ENCODE measurements around the gene POLRMT.
"Not testable (repeated sequence)": the region's sequence is repeated elsewhere in the genome, so short reads cannot be mapped to it uniquely, and the experiment has no call there.

The POLRMT gene

DNA sequence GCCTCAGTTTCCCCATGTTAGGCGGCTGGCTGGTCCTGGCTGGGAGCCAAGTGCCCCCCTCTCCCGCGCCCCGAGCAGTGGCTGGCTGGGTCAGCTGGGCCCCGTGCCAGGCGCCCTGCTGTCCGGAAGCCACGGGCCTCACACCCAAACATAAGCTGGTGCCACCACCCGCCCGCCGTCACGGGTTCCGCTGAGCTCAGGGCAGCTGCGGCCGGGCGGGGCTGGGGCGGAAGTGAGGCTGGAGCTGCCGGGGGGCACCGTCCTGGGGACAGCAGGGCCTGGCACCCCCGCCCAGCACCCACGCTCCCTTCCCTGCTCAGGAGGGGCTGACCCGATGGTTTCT lies 24.4 kb downstream of the POLRMT start:
- no peak for DNase-seq

DNA sequence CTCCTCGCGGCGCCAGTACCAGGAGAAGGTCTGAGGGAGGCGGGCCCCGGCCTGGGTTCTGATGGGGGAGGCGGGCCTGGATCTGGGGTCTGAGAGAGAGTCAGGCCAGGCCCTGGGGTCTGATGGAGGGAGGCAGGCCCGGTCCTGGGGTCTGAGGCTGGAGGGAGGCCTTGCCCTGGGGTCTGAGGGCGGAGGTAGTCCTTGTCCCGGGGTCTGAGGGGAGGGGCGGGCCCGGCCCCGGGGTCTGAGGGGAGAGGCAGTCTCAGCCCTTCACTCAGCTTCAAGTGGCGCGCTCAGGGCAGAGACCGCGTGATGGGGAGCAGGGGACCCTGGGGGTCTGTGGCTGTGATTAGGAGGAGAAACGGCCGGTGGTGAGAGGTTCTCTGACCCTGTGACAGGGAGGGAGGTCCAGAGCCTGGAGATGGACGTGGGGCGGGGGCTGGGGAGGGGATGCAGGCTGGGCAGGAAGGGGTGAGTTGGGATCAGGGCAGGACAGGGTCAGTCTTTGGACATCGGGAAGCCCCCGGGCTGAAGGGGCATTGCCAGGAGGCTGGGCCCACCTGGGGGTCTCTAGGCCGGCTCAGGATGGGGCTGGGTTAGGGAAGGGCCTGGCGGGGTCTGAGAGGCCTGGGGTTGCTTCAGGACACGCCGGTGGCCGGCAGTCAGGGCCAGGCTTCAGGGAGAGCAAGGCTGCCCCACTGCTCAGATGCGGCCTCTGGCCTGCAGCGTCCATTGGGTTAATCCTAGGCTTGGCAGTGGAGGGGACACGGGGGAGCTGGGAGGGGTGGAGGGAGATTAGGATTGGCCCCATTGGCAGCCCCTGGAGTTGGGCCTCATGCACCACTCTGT lies 25.0 kb downstream of the POLRMT start:
- DNase-seq, result no peak

DNA sequence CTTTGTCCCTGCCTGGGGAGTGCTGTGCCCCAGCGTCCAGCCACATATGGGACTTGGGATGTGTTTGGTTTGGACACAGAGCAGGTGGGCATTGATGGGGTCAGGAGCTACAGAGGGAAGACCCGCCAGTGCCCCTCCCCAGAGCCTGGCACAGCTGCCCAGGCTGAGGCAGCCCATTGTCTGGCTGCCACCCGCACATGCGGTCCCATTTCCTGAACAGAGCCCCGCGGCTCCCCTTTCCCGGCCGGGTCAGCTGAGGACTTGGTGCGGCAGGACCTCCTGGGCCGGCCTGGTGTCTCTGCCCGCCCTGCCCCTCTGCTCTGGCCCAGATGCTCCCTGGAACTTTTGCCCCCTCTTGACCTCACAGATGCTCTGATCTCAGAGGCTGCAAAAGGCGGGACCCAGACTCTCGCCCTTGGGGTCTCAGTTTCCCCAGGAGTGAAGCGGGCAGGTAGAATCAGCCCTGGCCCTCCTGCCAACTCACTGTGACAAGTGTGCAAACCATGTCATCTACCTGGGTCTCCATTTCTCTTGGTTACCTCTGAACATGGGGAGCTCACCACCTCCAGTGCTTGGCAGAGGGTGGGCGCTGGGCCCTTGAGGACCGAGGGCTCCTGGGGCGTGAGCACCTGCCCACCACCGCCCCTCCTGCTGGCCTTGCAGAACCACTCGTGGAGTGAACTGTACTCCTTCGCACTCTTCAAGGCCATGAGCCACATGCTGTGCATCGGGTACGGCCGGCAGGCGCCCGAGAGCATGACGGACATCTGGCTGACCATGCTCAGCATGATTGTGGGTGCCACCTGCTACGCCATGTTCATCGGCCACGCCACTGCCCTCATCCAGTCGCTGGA lies 25.8 kb downstream of the POLRMT start:
- DNase-seq, result no peak

DNA sequence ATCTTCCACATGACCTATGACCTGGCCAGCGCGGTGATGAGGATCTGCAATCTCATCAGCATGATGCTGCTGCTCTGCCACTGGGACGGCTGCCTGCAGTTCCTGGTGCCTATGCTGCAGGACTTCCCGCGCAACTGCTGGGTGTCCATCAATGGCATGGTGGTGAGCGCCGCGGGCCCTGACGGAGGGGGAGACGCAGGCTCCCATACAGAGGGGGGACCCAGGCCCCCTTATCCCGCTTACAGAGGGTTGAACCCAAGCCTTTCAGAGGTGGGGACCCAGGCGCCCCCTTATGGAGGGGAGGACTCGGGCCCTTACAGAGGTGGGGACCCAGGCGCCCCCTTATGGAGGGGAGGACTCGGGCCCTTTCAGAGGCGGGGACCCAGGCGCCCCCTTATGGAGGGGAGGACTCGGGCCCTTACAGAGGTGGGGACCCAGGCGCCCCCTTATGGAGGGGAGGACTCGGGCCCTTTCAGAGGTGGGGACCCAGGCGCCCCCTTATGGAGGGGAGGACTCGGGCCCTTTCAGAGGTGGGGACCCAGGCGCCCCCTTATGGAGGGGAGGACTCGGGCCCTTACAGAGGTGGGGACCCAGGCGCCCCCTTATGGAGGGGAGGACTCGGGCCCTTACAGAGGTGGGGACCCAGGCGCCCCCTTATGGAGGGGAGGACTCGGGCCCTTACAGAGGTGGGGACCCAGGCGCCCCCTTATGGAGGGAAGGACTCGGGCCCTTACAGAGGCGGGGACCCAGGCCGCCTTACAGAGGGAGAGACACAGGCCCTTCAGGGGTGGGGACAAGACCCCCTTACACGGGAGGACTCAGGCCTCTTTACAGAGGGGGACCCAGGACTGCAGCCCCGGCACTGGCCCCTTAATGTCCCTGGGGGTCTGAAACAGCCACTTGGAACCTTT lies 28.0 kb downstream of the POLRMT start:
- DNase-seq, result not testable (repeated sequence)

DNA sequence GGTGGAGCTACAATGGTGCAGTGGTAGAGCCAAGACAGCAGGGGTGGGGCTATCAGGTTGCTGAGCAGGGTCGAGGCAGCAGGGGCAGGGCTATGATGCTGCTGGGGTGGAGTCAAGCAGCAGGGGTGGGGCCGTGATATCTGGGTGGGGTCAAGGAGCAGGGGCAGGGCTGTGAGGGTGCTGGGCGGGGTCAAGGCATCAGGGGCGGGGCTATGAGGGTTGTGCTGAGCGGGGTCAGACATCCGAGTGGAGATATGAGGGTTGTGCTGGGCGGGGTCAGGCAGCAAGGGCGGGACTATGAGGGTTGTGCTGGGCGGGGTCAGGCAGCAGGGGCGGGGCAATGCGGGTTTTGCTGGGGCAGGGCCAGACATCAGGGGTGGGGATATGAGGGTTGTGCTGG lies 29.0 kb downstream of the POLRMT start:
- DNase-seq, result no peak

DNA sequence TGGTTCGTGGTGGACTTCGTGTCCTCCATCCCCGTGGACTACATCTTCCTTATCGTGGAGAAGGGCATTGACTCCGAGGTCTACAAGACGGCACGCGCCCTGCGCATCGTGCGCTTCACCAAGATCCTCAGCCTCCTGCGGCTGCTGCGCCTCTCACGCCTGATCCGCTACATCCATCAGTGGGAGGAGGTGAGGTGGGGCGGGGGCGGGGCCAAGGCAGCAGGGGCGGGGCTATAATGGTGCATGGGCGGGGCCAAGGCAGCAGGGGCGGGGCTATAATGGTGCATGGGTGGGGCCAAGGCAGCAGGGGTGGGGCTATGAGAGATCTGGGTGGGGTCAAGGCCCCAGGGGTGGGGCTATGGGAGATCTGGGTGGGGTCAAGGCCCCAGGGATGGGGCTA lies 29.6 kb downstream of the POLRMT start:
- not testable (repeated sequence) for DNase-seq

DNA sequence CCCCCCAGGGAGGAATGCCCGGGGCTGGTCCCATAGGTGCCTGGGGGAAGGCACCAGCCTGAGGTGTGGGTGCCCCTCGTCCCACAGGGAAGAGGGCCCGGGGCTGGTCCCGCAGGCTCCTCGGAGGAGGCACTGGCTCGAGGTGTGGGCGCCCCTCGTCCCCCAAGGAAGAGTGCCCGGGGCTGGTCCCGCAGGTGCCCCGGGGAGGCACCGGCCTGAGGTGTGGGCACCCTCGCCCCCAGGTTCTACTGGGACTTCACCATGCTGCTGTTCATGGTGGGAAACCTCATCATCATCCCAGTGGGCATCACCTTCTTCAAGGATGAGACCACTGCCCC lies 30.1 kb downstream of the POLRMT start:
- DNase-seq, result not testable (repeated sequence)

DNA sequence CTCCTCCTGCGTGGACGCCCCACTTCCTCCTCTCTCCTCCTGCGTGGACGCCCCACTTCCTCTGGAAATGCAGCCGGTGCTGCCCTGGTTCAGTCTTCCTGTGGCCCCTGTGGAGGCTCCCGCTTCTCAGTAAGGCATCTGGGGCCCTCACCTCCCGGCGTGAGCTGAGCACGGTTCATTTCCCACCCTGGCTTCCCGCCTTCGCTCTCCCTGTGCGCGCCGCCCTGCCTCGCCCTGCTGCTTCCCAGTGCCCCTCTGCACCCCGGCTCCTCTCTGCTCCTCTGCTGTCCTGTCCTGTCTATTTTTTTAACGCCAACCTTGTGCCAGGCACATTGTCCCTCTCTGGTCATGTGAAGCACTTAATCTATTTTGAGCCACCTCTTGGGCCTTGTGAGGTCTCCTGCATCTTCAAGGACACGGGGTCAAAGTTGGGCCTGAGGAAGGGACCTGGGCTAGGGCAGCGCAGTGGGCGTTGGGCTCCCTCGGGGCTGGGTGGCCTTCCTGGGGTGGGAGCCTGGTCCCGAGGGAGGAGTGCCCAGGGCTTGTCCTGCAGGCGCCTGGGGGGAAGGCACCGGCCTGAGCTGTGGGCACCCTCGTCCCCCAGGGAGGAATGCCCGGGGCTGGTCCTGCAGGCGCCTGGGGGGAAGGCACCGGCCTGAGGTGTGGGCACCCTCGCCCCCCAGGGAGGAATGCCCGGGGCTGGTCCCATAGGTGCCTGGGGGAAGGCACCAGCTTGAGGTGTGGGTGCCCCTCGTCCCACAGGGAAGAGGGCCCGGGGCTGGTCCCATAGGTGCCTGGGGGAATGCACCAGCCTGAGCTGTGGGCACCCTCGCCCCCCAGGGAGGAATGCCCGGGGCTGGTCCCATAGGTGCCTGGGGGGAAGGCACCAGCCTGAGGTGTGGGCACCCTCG lies 30.7 kb downstream of the POLRMT start:
- no peak for DNase-seq

DNA sequence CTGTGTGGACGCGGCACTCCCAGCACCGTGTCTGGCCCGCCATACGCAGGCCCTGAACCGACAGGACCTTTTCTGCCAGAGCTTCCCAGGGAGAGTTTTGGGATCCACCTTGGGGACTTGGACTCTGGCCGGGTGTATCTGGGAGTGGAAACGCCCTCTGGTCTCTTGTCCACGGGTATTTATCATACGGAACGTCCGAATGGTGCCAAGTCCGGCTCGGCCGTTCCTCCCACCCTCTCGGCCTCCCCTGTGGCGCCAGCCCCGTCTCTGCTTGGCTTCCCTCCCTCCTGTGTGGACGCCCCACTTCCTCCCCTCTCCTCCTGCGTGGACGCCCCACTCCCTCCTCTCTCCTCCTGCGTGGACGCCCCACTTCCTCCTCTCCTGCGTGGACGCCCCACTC lies 31.5 kb downstream of the POLRMT start:
- DNase-seq, result no peak

DNA sequence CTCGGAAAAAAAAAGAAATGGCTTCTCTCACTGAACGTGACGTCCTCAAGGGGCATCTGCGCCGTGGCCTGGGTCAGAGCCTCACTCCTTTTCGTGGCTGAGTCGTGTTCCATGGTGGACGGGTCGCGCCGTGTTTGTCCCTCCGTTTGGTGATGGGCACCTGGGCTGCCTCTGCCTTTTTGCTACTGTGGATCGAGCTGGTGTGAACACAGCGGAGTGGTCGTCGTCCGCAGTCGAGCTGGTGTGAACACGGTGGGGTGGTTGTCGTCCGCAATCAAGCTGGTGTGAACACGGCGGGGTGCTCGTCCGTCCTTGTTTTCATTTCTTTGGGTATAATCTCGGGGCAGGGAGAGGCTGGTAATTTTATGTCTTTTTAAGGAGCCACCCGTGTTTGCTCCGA lies 32.0 kb downstream of the POLRMT start:
- no peak for DNase-seq

DNA sequence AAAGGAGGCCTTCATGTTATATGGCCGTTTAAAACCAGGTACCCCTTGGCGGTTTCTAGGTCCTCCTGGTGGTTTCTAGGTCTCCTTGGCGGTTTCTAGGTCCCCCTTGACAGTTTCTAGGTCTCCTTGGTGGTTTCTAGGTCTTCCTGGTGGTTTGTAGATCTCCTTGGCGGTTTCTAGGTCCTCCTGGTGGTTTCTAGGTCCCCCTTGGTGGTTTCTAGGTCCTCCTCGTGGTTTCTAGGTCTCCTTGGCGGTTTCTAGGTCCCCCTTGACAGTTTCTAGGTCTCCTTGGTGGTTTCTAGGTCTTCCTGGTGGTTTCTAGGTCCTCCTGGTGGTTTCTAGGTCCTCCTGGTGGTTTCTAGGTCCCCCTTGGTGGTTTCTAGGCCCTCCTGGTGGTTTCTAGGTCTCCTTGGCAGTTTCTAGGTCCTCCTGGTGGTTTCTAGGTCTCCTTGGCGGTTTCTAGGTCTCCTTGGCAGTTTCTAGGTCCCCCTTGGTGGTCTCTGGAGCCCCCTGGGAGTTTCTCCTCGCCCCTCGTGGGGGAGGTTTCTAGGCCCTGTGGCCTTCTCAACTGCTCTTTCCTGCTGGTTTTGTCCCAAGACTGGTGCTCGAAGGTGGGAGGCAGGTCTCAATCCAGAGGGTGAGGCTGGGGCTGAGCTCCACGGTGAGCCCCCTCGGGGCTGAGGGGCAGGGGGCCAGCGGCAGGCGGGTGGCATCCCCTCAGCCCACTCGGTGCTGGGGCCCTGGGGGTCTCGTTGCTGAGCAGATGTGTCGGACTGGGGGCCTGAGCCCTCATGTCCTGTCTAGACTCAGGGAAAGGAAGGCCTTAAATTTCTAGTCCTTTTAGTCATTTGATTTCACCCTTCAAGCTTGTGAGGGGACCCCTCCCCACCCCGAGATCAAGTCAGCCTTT lies 35.7 kb downstream of the POLRMT start:
- DNase-seq, result no peak

DNA sequence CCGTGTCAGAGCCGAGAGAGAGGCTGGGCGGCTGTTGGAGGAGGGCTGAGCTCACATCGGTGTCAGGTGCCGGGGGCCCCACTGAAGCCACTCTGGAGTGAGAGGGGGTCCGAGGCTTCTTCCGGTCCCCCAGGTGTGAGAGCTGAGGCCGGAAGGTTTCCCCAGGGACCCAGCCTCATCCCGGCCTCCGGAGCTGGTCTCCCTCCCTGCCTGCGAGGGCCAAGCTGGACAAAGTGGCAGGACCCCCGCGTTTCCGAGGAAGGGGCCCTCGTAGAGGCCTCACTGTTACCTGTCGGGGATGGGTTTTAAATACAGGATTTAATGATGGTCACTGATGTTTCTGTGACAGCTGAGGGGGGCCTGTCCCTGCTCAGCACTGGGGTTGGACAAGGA lies 37.1 kb downstream of the POLRMT start:
- DNase-seq, result no peak

DNA sequence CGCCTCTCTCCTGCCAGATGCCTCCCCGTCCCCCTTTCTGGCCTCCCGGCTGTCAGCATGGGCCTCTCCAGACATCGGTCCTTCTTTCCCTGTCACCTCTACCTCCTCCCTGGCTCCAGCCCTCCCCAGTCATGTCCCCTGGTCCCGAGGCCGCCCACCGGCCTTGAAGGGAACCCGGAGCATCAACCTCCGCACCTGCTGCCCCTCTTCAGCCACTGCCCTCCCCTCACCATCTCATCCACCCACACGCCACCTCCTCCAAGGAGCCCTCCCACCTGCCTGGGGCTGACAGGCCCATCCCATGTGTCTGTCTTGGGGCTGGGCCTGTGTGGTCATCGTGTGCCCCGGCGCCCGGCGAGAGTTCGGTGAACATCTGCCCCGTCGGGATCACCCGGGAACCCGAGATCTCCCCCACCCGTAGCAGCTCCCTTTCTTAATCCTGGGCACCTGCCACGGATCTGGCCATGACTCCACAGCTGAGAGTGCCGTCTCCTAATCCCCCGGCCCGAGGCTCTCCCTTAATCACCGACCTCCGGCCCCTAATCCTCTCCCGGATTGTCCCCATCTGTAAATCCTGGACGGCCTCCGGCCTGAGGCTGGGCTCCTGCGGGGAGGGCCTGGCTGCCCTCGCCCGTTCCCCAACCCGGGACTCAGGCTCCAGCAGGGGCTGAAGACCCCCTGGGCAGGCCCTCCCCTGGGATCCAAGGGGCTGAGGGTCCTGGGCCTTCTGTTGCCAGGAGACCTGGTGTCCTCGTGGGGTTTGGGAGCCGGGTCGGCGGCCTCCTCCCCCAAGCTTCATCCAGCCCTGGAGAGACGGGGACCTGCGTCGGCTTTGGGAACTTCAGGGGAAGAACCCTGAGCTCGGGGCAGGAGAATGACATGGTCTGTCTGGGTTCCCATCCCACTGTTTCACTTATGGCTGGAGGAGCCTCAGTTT lies 37.7 kb downstream of the POLRMT start:
- no peak for DNase-seq

DNA sequence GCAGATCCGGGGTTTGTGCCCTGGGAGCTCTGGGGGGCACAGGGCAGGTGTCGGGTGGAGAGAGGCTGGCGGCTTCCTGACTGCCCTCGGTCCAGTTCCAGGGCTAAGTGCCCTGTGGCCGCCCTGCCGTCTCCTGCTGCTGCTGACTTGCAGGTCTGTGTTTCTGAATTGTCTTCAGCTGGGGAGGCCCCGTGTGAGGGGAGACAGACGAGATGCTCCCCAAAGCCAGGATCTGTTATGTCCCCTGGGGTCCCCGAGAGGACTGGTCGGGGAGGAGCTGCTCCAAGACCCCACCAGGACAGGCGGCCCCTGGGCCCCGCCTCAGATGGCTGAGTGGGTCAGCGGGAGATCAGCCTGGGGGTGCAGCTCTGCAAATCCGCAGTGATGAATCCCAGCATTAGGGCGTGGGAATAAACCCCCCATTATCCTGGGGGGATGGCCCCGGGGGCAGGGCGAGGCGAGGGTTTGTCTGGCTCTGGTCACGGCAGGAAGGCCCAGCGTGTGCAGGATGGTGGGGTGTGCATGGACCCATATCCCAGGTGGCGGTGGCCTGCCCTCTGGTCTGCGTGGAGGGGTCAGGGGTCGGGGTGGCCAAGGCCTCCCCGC lies 39.0 kb downstream of the POLRMT start:
- DNase-seq, result no peak

DNA sequence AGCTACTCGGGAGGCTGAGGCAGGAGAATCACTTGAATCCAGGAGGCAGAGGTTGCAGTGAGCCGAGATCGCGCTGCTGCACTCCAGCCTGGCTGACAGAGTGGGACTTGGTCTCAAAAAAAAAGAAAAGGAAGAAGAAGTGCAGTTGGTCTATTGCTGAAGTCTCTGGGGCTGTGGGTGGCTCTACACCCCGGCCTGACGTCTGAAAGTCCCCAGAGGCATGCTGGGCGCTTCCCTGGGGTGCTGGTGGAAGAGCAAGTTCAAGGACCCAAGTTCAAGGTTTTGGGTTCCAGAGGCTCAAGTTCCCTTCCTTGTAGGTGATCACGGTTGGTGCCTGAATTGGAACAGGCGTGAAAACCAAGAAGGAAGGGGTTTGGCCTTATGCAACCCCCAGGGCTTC lies 39.8 kb downstream of the POLRMT start:
- no peak for DNase-seq

DNA sequence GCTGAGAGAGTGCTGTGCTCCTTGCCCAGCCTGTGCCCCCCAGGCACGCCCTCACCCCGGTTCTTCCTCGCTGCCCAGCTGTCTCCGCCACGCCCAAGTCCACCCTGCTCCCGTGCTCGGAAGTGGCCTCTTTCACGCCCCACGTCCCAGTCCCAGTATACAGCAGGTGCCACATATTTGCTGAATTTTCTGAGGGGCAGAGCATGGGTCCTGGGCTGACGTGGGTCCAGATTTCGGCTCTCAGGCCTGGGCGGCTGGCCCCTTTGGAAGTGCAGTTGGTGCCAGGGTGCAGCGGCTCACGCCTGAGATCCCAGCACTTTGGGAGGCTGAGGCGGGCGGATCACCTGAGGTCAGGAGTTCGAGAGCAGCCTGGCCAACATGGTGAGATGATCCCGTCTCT lies 40.3 kb downstream of the POLRMT start:
- DNase-seq, result no peak

DNA sequence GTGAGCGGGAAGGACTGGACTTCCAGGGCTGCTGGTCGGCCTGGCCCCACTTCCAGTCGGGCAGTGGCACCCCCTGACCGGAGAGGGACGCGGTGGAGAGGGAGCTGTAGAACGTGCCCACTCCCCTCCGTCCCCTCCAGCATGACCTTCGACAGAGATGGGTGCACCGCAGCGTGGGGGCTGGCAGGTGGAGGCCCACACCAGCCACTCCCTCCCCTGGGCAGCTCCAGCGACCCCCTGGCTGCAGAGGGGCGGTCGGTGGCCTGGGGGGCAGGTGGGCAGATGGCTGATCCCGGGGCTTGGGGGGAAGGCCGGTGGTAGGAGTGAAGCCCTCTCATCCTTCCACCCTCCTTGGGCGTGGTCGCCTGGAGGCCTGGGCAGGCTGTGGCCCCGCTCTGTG lies 41.2 kb downstream of the POLRMT start:
- DNase-seq, result no peak

DNA sequence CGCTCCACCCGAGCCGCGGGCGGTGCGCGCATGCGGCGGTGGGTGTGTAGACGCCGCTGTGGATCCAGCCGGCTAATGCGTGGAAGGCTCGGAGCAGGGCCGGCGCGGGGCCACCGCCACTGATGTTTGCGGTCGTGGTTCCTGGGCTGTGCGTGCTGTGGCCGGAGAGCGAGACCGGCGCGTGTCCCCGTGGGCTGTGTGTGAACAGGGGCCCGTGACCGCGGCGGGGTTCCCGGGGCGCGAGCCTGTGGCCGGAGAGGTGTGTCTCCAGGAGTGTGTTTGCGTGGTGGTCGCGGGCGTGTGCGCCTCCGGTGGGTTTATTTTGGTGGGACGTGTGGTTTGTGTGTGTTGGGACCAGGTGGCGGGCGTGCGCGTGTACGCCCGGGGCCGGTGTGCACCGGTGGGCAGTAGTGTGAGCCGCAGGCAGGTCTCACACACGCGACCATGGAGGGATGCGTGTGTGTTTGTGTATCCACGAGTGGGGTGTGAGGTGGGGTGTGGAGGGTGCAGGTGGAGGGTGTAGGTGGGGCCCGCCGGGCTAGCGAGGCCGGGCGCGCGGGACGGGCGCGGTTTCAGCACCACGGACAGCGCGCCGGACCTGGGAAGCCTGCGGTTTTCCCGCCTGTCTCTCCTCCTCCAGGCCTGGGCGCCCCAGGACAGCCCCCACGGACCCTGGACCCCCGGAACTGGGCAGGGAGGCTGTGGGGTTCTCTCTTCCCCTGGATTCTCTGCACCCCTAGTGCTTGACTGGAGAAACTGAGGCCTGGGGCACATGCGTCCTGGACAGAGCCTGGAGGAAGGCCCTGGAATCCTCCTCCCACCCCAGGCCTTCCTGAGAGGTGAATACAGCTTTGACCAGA lies 42.0 kb downstream of the POLRMT start:
- no peak for DNase-seq

DNA sequence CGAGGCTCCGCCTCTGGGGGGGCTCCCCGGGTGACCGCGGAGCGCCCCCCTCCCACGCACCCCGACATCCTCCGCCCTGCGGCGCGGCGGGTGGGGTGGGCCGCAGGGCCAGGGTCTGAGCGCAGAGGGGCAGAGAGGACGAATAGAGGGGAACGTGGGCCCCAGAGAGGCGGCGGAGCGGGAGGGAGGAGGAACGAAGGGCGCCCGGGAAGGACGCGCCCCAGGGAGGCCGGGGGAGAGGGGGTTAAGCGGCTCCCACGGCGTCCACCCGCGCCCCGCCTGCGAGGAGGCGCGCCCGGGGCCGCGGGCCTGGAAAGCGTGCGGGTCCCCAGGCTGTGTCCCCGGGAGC lies 42.6 kb downstream of the POLRMT start:
- DNase-seq, result no peak

Measured in stimulated activated CD4-positive, alpha-beta T cell treated with anti-CD3 and anti-CD28 coated beads, Interleukin-12 subunit alpha, Interleukin-12 subunit beta, amount 100 ng/mL, for 4 hours (primary cell).